Lower leg skin (tissue), 3 donors: ENCODE data around the gene NUMB.

Experiments
- POLR2A ChIP-seq, 2 donors: fragments of 450-650 bp; IDR thresholded peaks; one replicate each; pipeline ENCODE4 v1.6.1; 2016 to 2017; ENCODE audit warnings: antibody characterized with exemption in 2 of 2, mild to moderate bottlenecking in 1 of 2, moderate library complexity in 1 of 2
- TF ChIP-seq, protein P1 (sequence below), 3 donors: fragments of 450-650 bp; IDR thresholded peaks; one replicate each; pipeline ENCODE4 v1.5.1; 2016; ENCODE audit warnings: antibody characterized with exemption in 3 of 3, mild to moderate bottlenecking in 3 of 3, moderate library complexity in 2 of 3

GRCh38 chr14:73295198-73295796 is 163.0 kb downstream of the NUMB start:
- no peak for TF ChIP-seq POLR2A (IDR thresholded peaks at IDR 0.05)
- TF ChIP-seq, protein P1, sequence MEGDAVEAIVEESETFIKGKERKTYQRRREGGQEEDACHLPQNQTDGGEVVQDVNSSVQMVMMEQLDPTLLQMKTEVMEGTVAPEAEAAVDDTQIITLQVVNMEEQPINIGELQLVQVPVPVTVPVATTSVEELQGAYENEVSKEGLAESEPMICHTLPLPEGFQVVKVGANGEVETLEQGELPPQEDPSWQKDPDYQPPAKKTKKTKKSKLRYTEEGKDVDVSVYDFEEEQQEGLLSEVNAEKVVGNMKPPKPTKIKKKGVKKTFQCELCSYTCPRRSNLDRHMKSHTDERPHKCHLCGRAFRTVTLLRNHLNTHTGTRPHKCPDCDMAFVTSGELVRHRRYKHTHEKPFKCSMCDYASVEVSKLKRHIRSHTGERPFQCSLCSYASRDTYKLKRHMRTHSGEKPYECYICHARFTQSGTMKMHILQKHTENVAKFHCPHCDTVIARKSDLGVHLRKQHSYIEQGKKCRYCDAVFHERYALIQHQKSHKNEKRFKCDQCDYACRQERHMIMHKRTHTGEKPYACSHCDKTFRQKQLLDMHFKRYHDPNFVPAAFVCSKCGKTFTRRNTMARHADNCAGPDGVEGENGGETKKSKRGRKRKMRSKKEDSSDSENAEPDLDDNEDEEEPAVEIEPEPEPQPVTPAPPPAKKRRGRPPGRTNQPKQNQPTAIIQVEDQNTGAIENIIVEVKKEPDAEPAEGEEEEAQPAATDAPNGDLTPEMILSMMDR (IDR thresholded peaks at IDR 0.05) = no peak
